ENCODE data around the gene SPACA4.

DNA sequence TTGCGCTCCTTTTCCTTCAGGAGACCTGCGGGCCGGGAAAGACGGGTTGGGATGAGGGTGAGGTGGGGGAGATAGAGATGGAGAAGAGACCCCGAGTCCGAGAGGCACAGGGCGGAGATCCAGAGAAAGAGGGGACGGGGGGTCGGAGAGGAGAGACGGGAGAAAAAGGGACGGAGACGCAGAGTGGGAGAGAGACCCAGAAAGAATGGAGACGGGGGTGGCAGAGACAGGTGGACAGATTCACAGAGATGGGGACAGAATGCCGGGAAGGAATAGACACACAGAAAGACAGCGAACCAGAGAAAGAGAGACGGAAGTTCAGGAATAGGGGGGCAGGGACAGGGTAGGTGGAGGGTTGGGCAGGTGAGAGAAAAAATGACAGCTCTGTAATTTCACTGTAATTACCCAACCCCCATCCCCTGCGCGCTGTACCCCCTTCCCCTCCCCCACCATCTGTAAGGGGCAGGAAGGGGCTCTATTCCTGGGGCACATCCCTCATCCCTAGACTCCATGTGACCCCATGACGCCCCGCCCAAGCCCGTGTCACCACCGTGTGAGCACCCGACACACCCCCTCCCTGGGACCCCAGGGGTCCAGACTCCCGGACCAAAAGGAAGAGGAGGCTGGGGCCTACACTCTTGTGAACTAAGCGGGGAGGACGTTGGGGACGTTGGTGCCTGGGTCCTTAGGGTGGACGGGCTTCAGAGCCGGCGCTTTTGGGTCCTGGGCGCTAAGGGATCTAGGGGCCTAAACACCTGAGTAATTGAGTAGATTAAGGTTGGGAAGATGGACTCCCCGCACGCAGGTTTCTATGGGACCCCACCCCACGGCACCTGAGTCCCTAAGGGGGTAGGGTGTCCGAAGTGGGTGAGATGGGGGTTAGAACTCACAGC lies 29.7 kb downstream of the SPACA4 start:
- TF ChIP-seq EZH2 (IDR thresholded peaks at IDR 0.05) (no peak), EZH2phosphoT487 (IDR thresholded peaks at IDR 0.05) (no peak)
- TF ChIP-seq, protein P1, sequence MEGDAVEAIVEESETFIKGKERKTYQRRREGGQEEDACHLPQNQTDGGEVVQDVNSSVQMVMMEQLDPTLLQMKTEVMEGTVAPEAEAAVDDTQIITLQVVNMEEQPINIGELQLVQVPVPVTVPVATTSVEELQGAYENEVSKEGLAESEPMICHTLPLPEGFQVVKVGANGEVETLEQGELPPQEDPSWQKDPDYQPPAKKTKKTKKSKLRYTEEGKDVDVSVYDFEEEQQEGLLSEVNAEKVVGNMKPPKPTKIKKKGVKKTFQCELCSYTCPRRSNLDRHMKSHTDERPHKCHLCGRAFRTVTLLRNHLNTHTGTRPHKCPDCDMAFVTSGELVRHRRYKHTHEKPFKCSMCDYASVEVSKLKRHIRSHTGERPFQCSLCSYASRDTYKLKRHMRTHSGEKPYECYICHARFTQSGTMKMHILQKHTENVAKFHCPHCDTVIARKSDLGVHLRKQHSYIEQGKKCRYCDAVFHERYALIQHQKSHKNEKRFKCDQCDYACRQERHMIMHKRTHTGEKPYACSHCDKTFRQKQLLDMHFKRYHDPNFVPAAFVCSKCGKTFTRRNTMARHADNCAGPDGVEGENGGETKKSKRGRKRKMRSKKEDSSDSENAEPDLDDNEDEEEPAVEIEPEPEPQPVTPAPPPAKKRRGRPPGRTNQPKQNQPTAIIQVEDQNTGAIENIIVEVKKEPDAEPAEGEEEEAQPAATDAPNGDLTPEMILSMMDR (IDR thresholded peaks at IDR 0.05), result no peak

All from neural progenitor cell (in vitro differentiated cells).